GM12873 (cell line): ENCODE measurements around the gene VKORC1L1.

Experiments used
- CTCF ChIP-seq: IDR thresholded peaks from 2 replicates; pipeline ENCODE4 v1.5.1; 2012; ENCODE audit warnings: low read depth, mild to moderate bottlenecking, moderate library complexity, low read length, control low read depth; ENCODE audit not compliant: insufficient read depth; ENCODE audit errors: missing control alignments

Gene VKORC1L1

GRCh38 chr7:65938336-65938895, 65.5 kb downstream of the VKORC1L1 start:
- TF ChIP-seq CTCF, result no peak

DNA sequence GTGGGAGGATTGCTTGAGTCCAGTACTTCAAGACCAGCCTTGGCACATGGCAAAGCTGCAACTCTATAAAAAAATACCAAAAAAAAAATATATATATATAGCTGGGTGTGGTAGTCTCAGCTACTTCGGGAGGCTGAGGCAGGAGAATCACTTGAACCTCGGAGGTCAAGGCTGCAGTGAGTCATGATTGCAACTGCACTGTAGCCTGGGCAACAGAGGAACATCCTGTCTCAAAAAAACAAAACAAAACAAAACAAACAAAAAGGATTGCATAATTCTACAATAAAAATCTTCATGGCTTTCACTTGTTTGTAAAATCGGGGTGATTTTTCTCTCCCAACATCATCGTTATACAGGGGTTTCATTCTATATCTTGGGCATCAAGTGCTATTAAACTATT, 74.0 kb downstream of the VKORC1L1 start:
- TF ChIP-seq CTCF, result no peak

DNA sequence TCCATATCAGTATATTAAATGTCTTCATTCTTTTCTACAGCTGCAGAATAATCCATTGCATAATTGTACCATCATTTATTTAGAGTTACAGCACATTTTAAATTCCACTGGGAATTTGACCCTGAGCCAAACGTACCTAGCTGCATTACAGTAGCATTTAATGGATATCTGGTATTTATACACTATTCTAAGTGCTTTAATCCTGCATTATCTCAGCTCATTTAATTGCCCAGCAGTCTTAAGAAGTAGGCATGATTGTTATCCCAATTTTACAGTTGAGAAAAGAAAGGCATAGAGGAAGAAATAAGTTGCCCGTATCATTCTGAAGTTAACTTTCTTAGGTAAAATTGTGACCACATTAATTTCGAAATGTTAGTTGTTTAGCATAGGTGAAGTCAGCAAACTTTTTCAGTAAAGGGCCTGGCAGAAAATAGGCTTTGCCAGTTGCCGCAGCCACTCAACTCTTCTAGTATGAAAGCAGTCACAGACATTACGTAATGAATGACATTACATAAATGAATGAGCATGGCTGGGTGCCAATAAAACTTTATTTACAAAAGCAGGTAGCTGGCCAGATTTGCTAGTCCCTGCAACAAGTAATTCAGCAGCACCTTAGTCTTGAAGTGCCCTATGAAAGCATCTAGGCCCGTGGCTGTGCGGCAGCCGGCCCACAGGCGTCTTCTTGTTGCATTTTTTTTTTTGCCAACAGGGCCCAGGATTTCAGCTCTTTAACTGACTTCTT, 79.1 kb downstream of the VKORC1L1 start:
- no peak for TF ChIP-seq CTCF

DNA sequence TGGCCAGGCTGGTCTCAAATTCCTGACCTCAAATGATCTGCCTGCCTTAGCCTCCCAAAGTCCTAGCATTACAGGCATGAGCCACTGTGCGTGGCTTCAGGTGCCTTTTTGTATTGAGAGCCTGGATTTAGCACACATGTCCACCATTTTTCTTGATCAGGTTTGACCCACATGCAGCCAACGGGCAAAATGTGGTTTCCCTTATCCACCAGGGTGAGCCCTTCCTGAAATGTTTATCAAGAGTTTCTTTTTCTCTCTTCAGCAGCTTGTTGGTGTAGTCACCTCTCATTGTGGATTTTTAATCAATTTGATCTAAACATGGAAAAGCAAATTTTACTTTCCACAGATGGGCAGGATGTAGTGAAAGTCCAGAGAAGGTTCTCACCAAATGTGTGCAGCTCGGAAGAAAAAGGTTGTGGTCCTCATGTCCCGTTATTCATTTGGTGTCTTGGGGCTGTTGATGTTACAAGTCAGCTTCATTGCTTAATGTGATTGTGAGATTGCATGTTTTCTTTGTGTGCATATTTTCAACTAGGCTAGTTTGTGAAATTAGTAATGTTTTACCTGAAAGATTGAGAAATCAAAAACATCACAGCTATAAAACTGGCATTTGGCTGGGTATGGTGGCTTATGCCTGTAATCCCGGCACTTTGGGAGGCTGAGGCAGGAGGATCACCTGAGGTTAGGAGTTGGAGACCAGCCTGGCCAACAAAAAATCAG, 80.3 kb downstream of the VKORC1L1 start:
- no peak for TF ChIP-seq CTCF

GRCh38 chr7:65953890-65954450, 81.1 kb downstream of the VKORC1L1 start:
- TF ChIP-seq CTCF, result no peak

- TF ChIP-seq CTCF, result no peak
Measured at GRCh38 chr7:65955718-65956117, 82.8 kb downstream of the VKORC1L1 start.

DNA sequence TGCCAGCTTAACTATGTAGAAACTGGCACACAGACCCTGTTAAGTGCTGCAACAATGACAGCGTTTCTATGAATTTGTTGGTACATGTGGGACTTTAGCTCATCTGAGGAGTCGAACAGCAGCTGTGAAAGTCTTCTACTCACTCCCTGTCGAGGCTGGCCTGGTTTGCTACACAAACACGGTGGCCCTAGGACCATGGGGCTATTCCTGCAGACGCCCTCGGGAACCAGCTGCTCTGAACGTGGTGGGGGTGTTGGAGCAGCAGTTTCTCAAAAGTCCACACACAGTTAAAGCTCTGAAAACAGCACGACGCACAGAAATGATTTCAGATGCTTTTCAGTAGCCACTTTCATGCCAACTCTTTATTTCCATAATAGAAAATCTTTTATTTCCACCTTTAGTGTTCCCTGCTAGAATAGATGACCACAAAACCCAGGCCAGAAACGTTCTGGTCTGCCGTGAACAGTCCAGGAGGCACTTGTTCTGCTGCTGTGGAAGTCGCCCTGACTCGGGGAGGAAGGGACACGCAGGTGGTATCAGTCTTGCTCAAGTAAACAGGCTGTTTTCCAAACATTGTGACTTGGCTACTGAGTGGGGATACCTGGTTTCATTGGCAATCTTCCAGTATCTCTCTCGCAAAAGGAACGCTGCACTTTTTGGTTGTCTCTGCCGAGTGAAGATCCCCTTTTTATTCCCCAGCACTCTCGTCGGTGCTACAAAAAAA, 87.6 kb downstream of the VKORC1L1 start:
- TF ChIP-seq CTCF, result no peak
